Right atrium auricular region (tissue), 2 donors: Measurements from ENCODE around the gene SERINC3. TPM values are rescaled to one million over a fixed set of nuclear protein-coding genes. Genes with fewer than 3 reads are reported as not detected.

Experiments
- DNase-seq: peaks from one replicate; pipeline ENCODE4 v3.0.0-alpha.2; 2019; ENCODE audit warnings: low spot score
- H3K27ac ChIP-seq, 2 donors: fragments of 200-600 bp; sonication (generic); 1 replicate in 1 of 2; 2 replicates in 1 of 2; pipeline ENCODE4 v1.5.1; 2016 to 2019
- H3K27me3 ChIP-seq, 2 donors: fragments of 200-600 bp; sonication (generic); one replicate each; pipeline versions ENCODE4 v1.5.1 to v1.6.0; 2017 to 2019
- H3K36me3 ChIP-seq: fragments of 200-600 bp; sonication (generic); one replicate; pipeline ENCODE4 v1.5.1; 2016
- H3K4me1 ChIP-seq, 2 donors: fragments of 200-600 bp; sonication (generic); one replicate each; pipeline versions ENCODE4 v1.5.1 to v1.6.0; 2017 to 2019
- H3K4me3 ChIP-seq, 2 donors: fragments of 200-600 bp; sonication (generic); 1 replicate in 1 of 2; 2 replicates in 1 of 2; pipeline ENCODE4 v1.5.1; 2017 to 2019; ENCODE audit warnings: mild to moderate bottlenecking in 1 of 2, moderate library complexity in 1 of 2
- H3K9me3 ChIP-seq, 2 donors: fragments of 200-600 bp; sonication (generic); one replicate each; pipeline ENCODE4 v1.5.1; 2019
- CTCF ChIP-seq, 2 donors: fragments of 200-600 bp; sonication (generic); IDR thresholded peaks; one replicate each; pipeline ENCODE4 v1.5.1; 2019; ENCODE audit warnings: antibody characterized with exemption in 2 of 2
- total RNA-seq, 2 donors: library from RNA; depleted of rRNA; stranded (reverse); fragments of >200 nt; gene quantifications; one replicate each; pipeline ENCODE4 v1.1.0, GENCODE V29; 2016

Gene SERINC3
- total RNA-seq, 2 donors from 2014 or later: 85.7 to 112 TPM

GRCh38 chr20:44496976-44497375, 24.9 kb downstream of the SERINC3 start:
- Histone ChIP-seq H3K4me3 (no peak overlapping the region), H3K9me3 (no peaks in the 10 kb centered on the region), H3K27me3 (no peaks in the 10 kb centered on the region), H3K27ac (no peak overlapping the region), H3K36me3 (peaks cover 86% of the 10 kb centered on the region), H3K4me1 (peaks cover 0 to 15% of the 10 kb centered on the region in 2 donors)
- DNase-seq: no peak
- no peak for TF ChIP-seq CTCF (IDR thresholded peaks at IDR 0.05)

- no peak for TF ChIP-seq CTCF (IDR thresholded peaks at IDR 0.05)
- Histone ChIP-seq H3K4me3 (no peak overlapping the region), H3K4me1 (peaks cover 0 to 8% of the 10 kb centered on the region in 2 donors), H3K27me3 (no peaks in the 10 kb centered on the region), H3K27ac (peak overlapping the region in 1 of 2 donors; percentile 28), H3K9me3 (no peaks in the 10 kb centered on the region), H3K36me3 (peaks cover 84% of the 10 kb centered on the region)
- no peak for DNase-seq
These were observed 25.9 kb downstream of the SERINC3 start for GRCh38 chr20:44495802-44496481.

GRCh38 chr20:44495257-44495656, 26.6 kb downstream of the SERINC3 start:
- DNase-seq: no peak
- no peaks in the 10 kb centered on the region for H3K27me3 ChIP-seq
- no peaks in the 10 kb centered on the region for H3K9me3 ChIP-seq
- H3K36me3 ChIP-seq: peaks cover 77% of the 10 kb centered on the region
- H3K27ac ChIP-seq: peak overlapping the region in 1 of 2 donors; percentile 28
- H3K4me3 ChIP-seq: no peak overlapping the region
- TF ChIP-seq CTCF (IDR thresholded peaks at IDR 0.05): no peak
- peaks cover 0 to 5% of the 10 kb centered on the region in 2 donors for H3K4me1 ChIP-seq

GRCh38 chr20:44494681-44495080, 27.2 kb downstream of the SERINC3 start:
- H3K36me3 ChIP-seq: peaks cover 71% of the 10 kb centered on the region
- H3K4me1 ChIP-seq: peaks cover 0 to 5% of the 10 kb centered on the region in 2 donors
- no peak for TF ChIP-seq CTCF (IDR thresholded peaks at IDR 0.05)
- DNase-seq: no peak
- H3K4me3 ChIP-seq: no peak overlapping the region
- no peaks in the 10 kb centered on the region for H3K27me3 ChIP-seq
- H3K9me3 ChIP-seq: no peaks in the 10 kb centered on the region
- no peak overlapping the region for H3K27ac ChIP-seq

GRCh38 chr20:44494266-44494665, 27.6 kb downstream of the SERINC3 start:
- Histone ChIP-seq H3K4me1 (peaks cover 0 to 5% of the 10 kb centered on the region in 2 donors), H3K27me3 (no peaks in the 10 kb centered on the region), H3K9me3 (no peaks in the 10 kb centered on the region), H3K4me3 (no peak overlapping the region), H3K27ac (no peak overlapping the region), H3K36me3 (peaks cover 71% of the 10 kb centered on the region)
- DNase-seq: no peak
- TF ChIP-seq CTCF (IDR thresholded peaks at IDR 0.05): no peak
